ENCODE results near the gene FOXN3.

DNA sequence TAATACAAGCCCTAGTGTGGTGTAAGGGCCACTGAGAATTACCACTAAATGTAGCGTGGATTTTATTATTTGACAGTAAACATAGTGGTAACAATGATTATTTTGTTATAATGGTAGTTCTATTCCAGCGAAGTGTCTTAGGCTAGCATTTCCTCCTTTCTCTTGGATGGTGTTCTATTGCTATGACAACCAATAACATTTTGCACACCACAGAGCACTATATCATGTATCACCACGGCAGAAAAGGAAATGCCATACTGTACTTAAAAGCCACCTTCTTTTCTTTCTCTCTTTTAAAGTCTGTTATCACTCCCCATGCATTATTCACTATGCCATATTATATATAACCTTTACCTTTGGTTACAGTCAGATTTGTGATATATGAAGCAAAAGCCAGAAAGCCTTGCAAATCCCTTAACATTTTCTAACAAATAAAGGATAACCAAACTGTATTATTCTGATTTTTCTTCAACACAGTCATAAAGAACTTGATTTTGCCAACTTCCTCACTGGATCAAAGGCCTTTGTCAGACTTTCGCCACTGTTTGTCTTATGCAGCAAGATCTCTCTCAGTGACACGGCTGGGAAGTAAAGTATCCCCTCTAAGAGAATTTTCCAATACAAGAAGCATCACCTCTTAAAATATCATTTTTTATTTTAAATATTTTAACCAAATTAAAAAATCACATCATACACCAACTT is 195.8 kb downstream of the FOXN3 start:
- TF ChIP-seq, protein P1, sequence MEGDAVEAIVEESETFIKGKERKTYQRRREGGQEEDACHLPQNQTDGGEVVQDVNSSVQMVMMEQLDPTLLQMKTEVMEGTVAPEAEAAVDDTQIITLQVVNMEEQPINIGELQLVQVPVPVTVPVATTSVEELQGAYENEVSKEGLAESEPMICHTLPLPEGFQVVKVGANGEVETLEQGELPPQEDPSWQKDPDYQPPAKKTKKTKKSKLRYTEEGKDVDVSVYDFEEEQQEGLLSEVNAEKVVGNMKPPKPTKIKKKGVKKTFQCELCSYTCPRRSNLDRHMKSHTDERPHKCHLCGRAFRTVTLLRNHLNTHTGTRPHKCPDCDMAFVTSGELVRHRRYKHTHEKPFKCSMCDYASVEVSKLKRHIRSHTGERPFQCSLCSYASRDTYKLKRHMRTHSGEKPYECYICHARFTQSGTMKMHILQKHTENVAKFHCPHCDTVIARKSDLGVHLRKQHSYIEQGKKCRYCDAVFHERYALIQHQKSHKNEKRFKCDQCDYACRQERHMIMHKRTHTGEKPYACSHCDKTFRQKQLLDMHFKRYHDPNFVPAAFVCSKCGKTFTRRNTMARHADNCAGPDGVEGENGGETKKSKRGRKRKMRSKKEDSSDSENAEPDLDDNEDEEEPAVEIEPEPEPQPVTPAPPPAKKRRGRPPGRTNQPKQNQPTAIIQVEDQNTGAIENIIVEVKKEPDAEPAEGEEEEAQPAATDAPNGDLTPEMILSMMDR (IDR thresholded peaks at IDR 0.05), result no peak
- TF ChIP-seq ZFX (IDR thresholded peaks at IDR 0.05; ENCODE audit: borderline replicate concordance), result no peak

Data from 22Rv1 (cell line).